Colonic mucosa (tissue), 4 donors: Measurements from ENCODE around the gene SNX10. TPM values are rescaled to one million over a fixed set of nuclear protein-coding genes. Genes with fewer than 3 reads are reported as not detected.

Experiments
- DNase-seq: peaks from one replicate; pipeline ENCODE4 v3.0.0-alpha.2; 2020
- H3K27ac ChIP-seq: fragments of 200-600 bp; one replicate; pipeline ENCODE4 v1.8.0; 2021
- H3K27me3 ChIP-seq: fragments of 200-600 bp; one replicate; pipeline ENCODE4 v1.8.0; 2021
- H3K36me3 ChIP-seq: fragments of 200-600 bp; one replicate; pipeline ENCODE4 v1.8.0; 2021
- H3K4me1 ChIP-seq: fragments of 200-600 bp; one replicate; pipeline ENCODE4 v1.8.0; 2021; ENCODE audit warnings: mild to moderate bottlenecking
- H3K4me3 ChIP-seq: fragments of 200-600 bp; one replicate; pipeline ENCODE4 v1.8.0; 2021
- H3K9ac ChIP-seq, 2 donors: one replicate each; pipeline ENCODE4 v1.7.0; 2013; ENCODE audit warnings: control low read depth in 2 of 2, low read depth in 2 of 2, low read length in 2 of 2
- H3K9me3 ChIP-seq: fragments of 200-600 bp; one replicate; pipeline ENCODE4 v1.8.0; 2021
- CTCF ChIP-seq: fragments of 200-600 bp; IDR thresholded peaks from one replicate; pipeline ENCODE4 v1.8.0; 2022; ENCODE audit warnings: antibody characterized with exemption, mild to moderate bottlenecking
- intact Hi-C: fragments of 100-400 bp; cut with DNase I; formaldehyde crosslinking; loops from one replicate; pipeline ENCODE4 v1.14.1; 2022
- total RNA-seq, 2 donors: library from RNA; stranded (reverse); fragmentation: NEBNext Ultra II Directional in 1 of 2; extraction: Animal tissue kit (Norgen Biotek cat#: 25700) in 1 of 2; gene quantifications; one replicate each; pipeline ENCODE4 v1.2.1, GENCODE V29; 2021
- donor health status: healthy.
- donor health status: DM: no; HTN: no; CAD: no.
- donor health status: DM: no; HTN: no; CAD: no.

The SNX10 gene
- total RNA-seq, 2 donors from 2014 or later, result 3.1 to 4.9 TPM

DNA sequence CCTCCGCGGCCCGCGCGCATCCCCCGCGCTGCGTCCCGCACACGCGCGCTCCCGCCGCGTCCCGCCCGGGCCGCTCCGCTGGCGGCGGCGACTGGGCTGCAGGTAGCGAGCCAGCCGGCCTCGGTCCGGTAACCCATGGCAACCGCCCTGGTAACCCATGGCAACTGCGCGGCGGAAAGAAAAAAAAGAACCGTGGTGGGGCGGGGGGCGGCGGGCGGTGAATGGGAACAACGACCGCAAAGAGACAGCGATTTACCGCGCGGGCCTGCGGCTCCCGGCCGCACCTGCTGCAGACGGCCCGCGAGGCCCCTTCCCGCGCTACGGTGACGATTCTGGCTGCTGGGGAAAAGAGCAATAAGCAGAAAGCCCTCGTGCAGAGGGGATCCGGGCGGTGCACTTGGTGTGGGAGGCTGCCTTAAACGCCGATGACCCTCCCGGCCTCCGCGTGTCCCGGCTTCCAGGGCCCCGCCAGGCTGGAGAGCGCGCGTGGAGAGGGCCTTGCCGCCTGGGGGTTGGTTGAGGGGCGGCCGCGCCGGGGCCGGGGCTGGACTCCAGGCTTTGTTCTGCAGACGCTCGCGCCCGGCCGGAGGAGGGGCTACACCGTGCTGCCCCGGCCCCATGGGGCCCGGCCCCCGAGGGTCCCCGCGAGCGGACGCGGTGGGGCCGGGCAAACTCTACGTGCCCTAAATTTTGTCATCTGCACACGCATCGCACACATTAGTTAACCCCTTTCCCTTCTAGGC lies 84.7 kb downstream of the SNX10 start:
- intact Hi-C loops, result loop anchor here (2.0 to 10.0 kb wide), 4 partner anchors 124 to 718 kb away; partner anchors contain the start of gene HOXA1
- peak; percentile 49 for DNase-seq
- Histone ChIP-seq H3K9me3 (no peaks in the 10 kb centered on the region), H3K36me3 (no peaks in the 10 kb centered on the region), H3K4me3 (peak overlapping the region; percentile 48), H3K4me1 (no peaks in the 10 kb centered on the region), H3K27me3 (no peaks in the 10 kb centered on the region), H3K27ac (no peak overlapping the region), H3K9ac (peak overlapping the region; percentile 68 to 70)
- no peak for TF ChIP-seq CTCF

GRCh38 chr7:26378016-26378415 lies 86.4 kb downstream of the SNX10 start:
- Histone ChIP-seq H3K27me3 (no peaks in the 10 kb centered on the region), H3K9ac (no peak overlapping the region), H3K4me3 (no peak overlapping the region), H3K36me3 (no peaks in the 10 kb centered on the region), H3K27ac (no peak overlapping the region), H3K9me3 (no peaks in the 10 kb centered on the region), H3K4me1 (no peaks in the 10 kb centered on the region)
- DNase-seq, result no peak
- no peak for TF ChIP-seq CTCF
- intact Hi-C loops, result loop anchor here (10.0 kb wide), 2 partner anchors 467 to 717 kb away; partner anchors contain the start of gene HOXA1

DNA sequence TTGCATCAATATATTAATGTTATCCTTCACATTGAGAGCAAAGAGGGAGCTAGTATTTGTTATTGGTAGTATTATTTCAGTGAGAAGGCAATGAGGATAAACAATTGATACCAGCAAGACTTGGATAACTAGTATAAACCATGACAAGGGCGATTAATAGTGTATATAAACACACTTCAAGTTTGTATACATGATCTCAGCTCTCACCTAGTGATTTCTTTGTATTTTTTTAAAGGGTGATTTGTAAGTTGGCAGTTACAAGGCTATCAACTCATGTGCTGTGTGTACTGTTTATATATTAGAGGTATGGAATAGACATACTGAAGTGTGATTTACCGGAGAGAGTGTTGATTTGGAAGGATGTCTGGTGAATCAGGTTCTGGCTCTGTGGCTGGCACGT lies 88.0 kb downstream of the SNX10 start:
- Histone ChIP-seq H3K9ac (no peak overlapping the region), H3K9me3 (no peaks in the 10 kb centered on the region), H3K36me3 (no peaks in the 10 kb centered on the region), H3K27ac (no peak overlapping the region), H3K4me3 (no peak overlapping the region), H3K27me3 (no peaks in the 10 kb centered on the region), H3K4me1 (no peaks in the 10 kb centered on the region)
- no peak for DNase-seq
- intact Hi-C loops, result loop anchor here (10.0 kb wide), 2 partner anchors 465 to 715 kb away; partner anchors contain the start of gene HOXA1
- no peak for TF ChIP-seq CTCF

GRCh38 chr7:26381476-26382353 lies 90.1 kb downstream of the SNX10 start:
- H3K36me3 ChIP-seq, result no peaks in the 10 kb centered on the region
- H3K27me3 ChIP-seq, result no peaks in the 10 kb centered on the region
- DNase-seq, result no peak
- H3K27ac ChIP-seq, result no peak overlapping the region
- TF ChIP-seq CTCF, result no peak
- H3K9ac ChIP-seq, result no peak overlapping the region
- no peaks in the 10 kb centered on the region for H3K9me3 ChIP-seq
- H3K4me3 ChIP-seq, result no peak overlapping the region
- no peaks in the 10 kb centered on the region for H3K4me1 ChIP-seq
- intact Hi-C loops, result no loop called here

- Histone ChIP-seq H3K4me1 (no peaks in the 10 kb centered on the region), H3K9me3 (no peaks in the 10 kb centered on the region), H3K4me3 (no peak overlapping the region), H3K27me3 (no peaks in the 10 kb centered on the region), H3K36me3 (no peaks in the 10 kb centered on the region), H3K9ac (no peak overlapping the region), H3K27ac (no peak overlapping the region)
- DNase-seq, result no peak
- no peak for TF ChIP-seq CTCF
- intact Hi-C loops, result no loop called here
These were observed 93.6 kb downstream of the SNX10 start for GRCh38 chr7:26385240-26385639.
